GM13976 (cell line): Measurements from ENCODE around the gene TTC21A.

Source experiments
- DNase-seq: peaks from one replicate; pipeline ENCODE4 v3.0.0; 2012; ENCODE audit warnings: low spot score
- in situ Hi-C: fragments of 300-500 bp; cut with MboI; formaldehyde crosslinking; loops from one replicate; pipeline ENCODE4 v1.12.0; 2022; ENCODE audit warnings: low sequenced_read_pairs, mixed read lengths, inconsistent platforms; ENCODE audit not compliant: unreplicated experiment
- TF ChIP-seq, protein P1 (sequence below): IDR thresholded peaks from 2 replicates; pipeline ENCODE4 v1.5.1; 2012; ENCODE audit warnings: borderline replicate concordance, mild to moderate bottlenecking; ENCODE audit not compliant: insufficient read depth; ENCODE audit errors: extremely low read depth, missing control alignments, control extremely low read depth

TTC21A gene

DNA sequence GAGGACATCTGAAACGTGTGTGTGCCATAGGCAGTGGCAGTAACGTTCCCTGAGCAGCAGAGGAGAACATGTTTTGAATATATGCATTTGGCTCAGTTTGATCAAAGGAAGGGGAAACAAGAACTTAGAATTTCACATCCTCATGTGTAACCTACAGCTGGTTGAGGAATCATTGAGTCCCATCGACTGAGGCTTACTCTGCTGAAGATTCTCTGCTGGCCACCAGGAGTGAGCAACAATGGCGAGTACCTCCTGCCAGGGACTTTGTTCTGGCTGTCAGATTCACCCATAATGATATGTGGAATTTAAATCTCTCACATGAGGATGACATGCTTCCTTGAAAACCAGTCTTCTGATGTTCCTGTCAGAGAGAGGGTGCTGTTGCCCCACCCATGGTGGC, 21.3 kb upstream of the TTC21A start:
- TF ChIP-seq, protein P1, sequence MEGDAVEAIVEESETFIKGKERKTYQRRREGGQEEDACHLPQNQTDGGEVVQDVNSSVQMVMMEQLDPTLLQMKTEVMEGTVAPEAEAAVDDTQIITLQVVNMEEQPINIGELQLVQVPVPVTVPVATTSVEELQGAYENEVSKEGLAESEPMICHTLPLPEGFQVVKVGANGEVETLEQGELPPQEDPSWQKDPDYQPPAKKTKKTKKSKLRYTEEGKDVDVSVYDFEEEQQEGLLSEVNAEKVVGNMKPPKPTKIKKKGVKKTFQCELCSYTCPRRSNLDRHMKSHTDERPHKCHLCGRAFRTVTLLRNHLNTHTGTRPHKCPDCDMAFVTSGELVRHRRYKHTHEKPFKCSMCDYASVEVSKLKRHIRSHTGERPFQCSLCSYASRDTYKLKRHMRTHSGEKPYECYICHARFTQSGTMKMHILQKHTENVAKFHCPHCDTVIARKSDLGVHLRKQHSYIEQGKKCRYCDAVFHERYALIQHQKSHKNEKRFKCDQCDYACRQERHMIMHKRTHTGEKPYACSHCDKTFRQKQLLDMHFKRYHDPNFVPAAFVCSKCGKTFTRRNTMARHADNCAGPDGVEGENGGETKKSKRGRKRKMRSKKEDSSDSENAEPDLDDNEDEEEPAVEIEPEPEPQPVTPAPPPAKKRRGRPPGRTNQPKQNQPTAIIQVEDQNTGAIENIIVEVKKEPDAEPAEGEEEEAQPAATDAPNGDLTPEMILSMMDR = no peak
- in situ Hi-C loops = no loop called here
- peak; percentile 25 for DNase-seq

DNA sequence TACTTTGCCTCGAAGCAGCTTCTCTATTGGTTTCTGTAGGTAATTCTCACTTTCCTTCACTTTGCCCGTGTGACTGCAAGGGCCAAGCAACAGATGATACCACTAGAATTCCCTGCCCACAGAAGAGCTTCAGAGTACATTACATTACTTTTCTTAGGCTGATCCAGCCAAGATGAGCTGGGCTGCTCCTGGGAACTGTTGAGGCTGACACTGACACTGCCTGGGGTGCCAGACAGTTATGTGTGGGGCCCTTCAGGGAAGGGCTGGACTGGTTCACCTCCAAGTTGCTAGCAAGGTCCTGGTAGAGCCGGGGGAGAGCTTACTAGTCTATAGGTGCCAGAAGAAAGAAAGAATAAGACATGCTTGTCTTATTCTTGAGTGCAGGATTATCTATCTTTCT, 19.0 kb upstream of the TTC21A start:
- DNase-seq = no peak
- TF ChIP-seq, protein P1 = no peak
- in situ Hi-C loops = no loop called here

GRCh38 chr3:39088889-39089288, 18.6 kb upstream of the TTC21A start:
- DNase-seq = no peak
- TF ChIP-seq, protein P1 = no peak
- in situ Hi-C loops = no loop called here

GRCh38 chr3:39090922-39091321, 16.6 kb upstream of the TTC21A start:
- TF ChIP-seq, protein P1 = no peak
- in situ Hi-C loops = loop anchor here (10.0 kb wide), 2 partner anchors 94 to 184 kb away; no protein-coding TSS in a partner anchor
- no peak for DNase-seq

- TF ChIP-seq, protein P1 = no peak
- no peak for DNase-seq
- in situ Hi-C loops = loop anchor here (10.0 kb wide), 2 partner anchors 90 to 180 kb away; no protein-coding TSS in a partner anchor
Measured at GRCh38 chr3:39094851-39095677, 12.4 kb upstream of the TTC21A start.

DNA sequence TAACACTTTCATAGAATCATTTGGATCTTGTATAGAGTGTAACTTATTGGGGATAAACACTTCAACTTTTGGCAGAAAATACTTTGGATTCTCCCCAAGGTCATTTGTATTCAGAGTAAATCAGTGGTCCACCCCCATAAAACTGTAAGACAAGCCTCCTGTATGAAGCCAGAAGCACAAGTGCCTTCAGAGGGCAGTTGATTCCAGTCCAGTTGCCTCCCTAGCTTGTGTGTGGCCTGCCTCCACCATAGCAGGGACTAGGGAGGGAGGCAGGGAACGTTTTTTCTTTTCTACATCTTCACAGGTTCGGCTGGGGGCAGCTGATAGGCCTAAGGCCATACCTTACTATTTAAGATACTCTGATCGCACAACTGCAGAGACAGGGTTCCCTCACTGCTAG, 11.7 kb upstream of the TTC21A start:
- TF ChIP-seq, protein P1 = no peak
- in situ Hi-C loops = loop anchor here (10.0 kb wide), 2 partner anchors 89 to 179 kb away; no protein-coding TSS in a partner anchor
- DNase-seq = no peak
